RWPE2 (cell line): ENCODE measurements around the gene ZNF747.

ENCODE experiments used
- ATAC-seq: fragments of 200-7000 bp; cut with Tn5 transposase; 3 replicates; pipeline ENCODE4 v1.9.1; 2021; ENCODE audit warnings: low read depth
- DNase-seq: peaks from one replicate; pipeline ENCODE4 v3.0.0-alpha.2; 2020; ENCODE audit warnings: low spot score
- H3K27ac ChIP-seq: fragments of 450-650 bp; 2 replicates; pipeline ENCODE4 v1.5.1; 2017; ENCODE audit warnings: mild to moderate bottlenecking; ENCODE audit not compliant: poor library complexity, severe bottlenecking
- H3K27me3 ChIP-seq: fragments of 250-450 bp; sonication (Bioruptor Pico); 2 replicates; pipeline ENCODE4 v1.5.1; 2021; ENCODE audit warnings: mild to moderate bottlenecking, moderate library complexity; ENCODE audit not compliant: insufficient read depth, poor library complexity, severe bottlenecking
- H3K36me3 ChIP-seq: fragments of 250-450 bp; sonication (Bioruptor Pico); 2 replicates; pipeline ENCODE4 v1.5.1; 2020; ENCODE audit warnings: low read depth, mild to moderate bottlenecking, moderate library complexity
- H3K4me1 ChIP-seq: fragments of 250-450 bp; sonication (Bioruptor Pico); 2 replicates; pipeline ENCODE4 v1.5.1; 2021; ENCODE audit warnings: mild to moderate bottlenecking, moderate library complexity; ENCODE audit not compliant: insufficient read depth, poor library complexity, severe bottlenecking
- H3K4me3 ChIP-seq: fragments of 250-450 bp; sonication (Bioruptor Pico); 2 replicates; pipeline ENCODE4 v1.5.1; 2021; ENCODE audit warnings: mild to moderate bottlenecking, moderate library complexity; ENCODE audit not compliant: severe bottlenecking
- H3K9me3 ChIP-seq: fragments of 250-450 bp; sonication (Bioruptor Pico); 2 replicates; pipeline ENCODE4 v1.5.1; 2021; ENCODE audit warnings: mild to moderate bottlenecking, moderate library complexity; ENCODE audit not compliant: severe bottlenecking
- TF ChIP-seq, protein P1 (sequence below): fragments of 450-650 bp; IDR thresholded peaks from one replicate; pipeline ENCODE4 v1.5.1; 2017; ENCODE audit warnings: mild to moderate bottlenecking, moderate library complexity; ENCODE audit not compliant: poor library complexity, severe bottlenecking

The ZNF747 gene

GRCh38 chr16:30521476-30521872 lies 13.2 kb downstream of the ZNF747 start:
- Histone ChIP-seq H3K27ac (no peak overlapping the region), H3K27me3 (no peaks in the 10 kb centered on the region), H3K36me3 (peaks cover 9% of the 10 kb centered on the region; the same call in 1 of the 2 replicates), H3K4me3 (no peak overlapping the region), H3K9me3 (no peaks in the 10 kb centered on the region), H3K4me1 (no peaks in the 10 kb centered on the region)
- DNase-seq (no peak), ATAC-seq (no peak)
- TF ChIP-seq, protein P1, sequence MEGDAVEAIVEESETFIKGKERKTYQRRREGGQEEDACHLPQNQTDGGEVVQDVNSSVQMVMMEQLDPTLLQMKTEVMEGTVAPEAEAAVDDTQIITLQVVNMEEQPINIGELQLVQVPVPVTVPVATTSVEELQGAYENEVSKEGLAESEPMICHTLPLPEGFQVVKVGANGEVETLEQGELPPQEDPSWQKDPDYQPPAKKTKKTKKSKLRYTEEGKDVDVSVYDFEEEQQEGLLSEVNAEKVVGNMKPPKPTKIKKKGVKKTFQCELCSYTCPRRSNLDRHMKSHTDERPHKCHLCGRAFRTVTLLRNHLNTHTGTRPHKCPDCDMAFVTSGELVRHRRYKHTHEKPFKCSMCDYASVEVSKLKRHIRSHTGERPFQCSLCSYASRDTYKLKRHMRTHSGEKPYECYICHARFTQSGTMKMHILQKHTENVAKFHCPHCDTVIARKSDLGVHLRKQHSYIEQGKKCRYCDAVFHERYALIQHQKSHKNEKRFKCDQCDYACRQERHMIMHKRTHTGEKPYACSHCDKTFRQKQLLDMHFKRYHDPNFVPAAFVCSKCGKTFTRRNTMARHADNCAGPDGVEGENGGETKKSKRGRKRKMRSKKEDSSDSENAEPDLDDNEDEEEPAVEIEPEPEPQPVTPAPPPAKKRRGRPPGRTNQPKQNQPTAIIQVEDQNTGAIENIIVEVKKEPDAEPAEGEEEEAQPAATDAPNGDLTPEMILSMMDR = no peak

DNA sequence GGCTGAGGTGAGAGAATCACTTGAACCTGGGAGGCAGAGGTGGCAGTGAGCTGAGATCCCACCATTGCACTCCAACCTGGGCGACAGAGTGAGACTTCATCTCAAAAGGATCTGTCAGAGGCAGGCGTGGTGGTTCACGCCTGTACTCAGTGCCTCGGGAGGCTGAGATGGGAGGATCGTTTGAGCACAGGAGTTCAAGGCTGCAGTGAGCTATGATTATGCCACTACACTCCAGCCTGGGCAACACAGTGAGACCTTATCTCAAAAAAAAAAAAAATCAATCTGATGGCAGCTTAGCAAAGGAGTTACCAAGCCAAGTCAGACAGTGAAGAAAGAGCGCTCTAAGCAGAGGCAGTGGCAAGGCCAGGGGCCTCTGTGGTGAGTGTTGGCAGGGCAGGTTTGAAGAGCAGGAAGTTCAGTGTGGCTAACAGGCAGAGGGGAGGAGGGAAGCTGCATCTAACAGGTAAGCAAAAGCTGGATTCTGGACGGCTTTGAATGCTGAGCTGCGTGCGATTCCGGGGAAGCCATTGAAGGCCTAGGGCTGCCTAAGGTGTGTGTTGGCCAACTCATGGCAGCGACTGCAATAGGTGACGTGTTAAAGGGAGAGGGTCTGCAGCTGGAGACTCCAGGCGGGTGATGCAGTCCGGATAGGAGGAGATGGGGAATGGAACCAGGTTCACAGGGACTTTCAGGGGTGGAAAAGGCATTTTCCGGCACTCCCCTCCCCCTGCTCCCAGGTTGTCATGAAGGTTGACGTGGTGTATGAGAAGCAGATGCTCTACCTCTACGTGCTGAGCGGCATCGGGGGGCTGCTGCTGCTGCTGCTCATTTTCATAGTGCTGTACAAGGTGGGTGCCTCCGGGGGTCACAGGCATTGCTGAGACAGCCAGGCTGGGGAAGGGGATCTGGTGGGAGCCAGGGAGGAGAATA lies 15.3 kb downstream of the ZNF747 start:
- no peaks in the 10 kb centered on the region for H3K4me1 ChIP-seq
- TF ChIP-seq, protein P1 = no peak
- H3K36me3 ChIP-seq = peaks cover under 1% of the 10 kb centered on the region; the same call in 1 of the 2 replicates
- no peak overlapping the region for H3K27ac ChIP-seq
- DNase-seq = no peak
- no peak for ATAC-seq
- no peaks in the 10 kb centered on the region for H3K9me3 ChIP-seq
- H3K27me3 ChIP-seq = no peaks in the 10 kb centered on the region
- no peak overlapping the region for H3K4me3 ChIP-seq

- no peaks in the 10 kb centered on the region for H3K27me3 ChIP-seq
- H3K36me3 ChIP-seq = no peaks in the 10 kb centered on the region
- no peak overlapping the region for H3K27ac ChIP-seq
- no peak for DNase-seq
- H3K4me3 ChIP-seq = no peak overlapping the region
- H3K4me1 ChIP-seq = no peaks in the 10 kb centered on the region
- TF ChIP-seq, protein P1 = no peak
- no peaks in the 10 kb centered on the region for H3K9me3 ChIP-seq
- ATAC-seq = no peak
These were observed 16.1 kb downstream of the ZNF747 start for GRCh38 chr16:30518552-30518951.

- no peak for ATAC-seq
- H3K4me1 ChIP-seq = no peaks in the 10 kb centered on the region
These were observed 19.4 kb downstream of the ZNF747 start for GRCh38 chr16:30515275-30515674.

More at GRCh38 chr16:30515275-30515674, 19.4 kb downstream of the ZNF747 start:
- no peaks in the 10 kb centered on the region for H3K27me3 ChIP-seq
- TF ChIP-seq, protein P1 = no peak
- no peak for DNase-seq
- H3K9me3 ChIP-seq = no peaks in the 10 kb centered on the region
- no peak overlapping the region for H3K4me3 ChIP-seq
- no peak overlapping the region for H3K27ac ChIP-seq
- H3K36me3 ChIP-seq = no peaks in the 10 kb centered on the region
